Heart left ventricle (tissue), 16 donors: Measurements from ENCODE around the gene IRAG1. TPM values are rescaled to one million over a fixed set of nuclear protein-coding genes. Genes with fewer than 3 reads are reported as not detected.

Experiments used
- ATAC-seq, 4 donors: fragments of 200-7000 bp; cut with Tn5 transposase; one replicate each; pipeline ENCODE4 v1.9.1; 2020 to 2022; ENCODE audit warnings: moderate library complexity in 4 of 4, mild to moderate bottlenecking in 3 of 4, moderate number of reproducible peaks in 1 of 4
- DNase-seq, 5 donors: peaks; one replicate each; pipeline ENCODE4 v3.0.0-alpha.2; 2020
- H3K27ac ChIP-seq, 12 donors: fragments of 200-600 bp; sonication (generic) in 4 of 12; one replicate each; pipeline versions ENCODE4 v1.5.0 to v1.8.0; 2016 to 2022; ENCODE audit warnings: mild to moderate bottlenecking in 2 of 12
- H3K27me3 ChIP-seq, 9 donors: fragments of 200-600 bp; sonication (generic) in 2 of 9; one replicate each; pipeline versions ENCODE4 v1.5.1 to v1.8.0; 2016 to 2022; ENCODE audit warnings: mild to moderate bottlenecking in 3 of 9
- H3K36me3 ChIP-seq, 9 donors: fragments of 200-600 bp; sonication (generic) in 2 of 9; one replicate each; pipeline versions ENCODE4 v1.5.0 to v1.8.0; 2018 to 2022; ENCODE audit warnings: mild to moderate bottlenecking in 2 of 9
- H3K4me1 ChIP-seq, 12 donors: fragments of 200-600 bp; sonication (generic) in 4 of 12; one replicate each; pipeline versions ENCODE4 v1.5.0 to v1.8.0; 2016 to 2022; ENCODE audit warnings: mild to moderate bottlenecking in 3 of 12
- H3K4me3 ChIP-seq, 12 donors: fragments of 200-600 bp; sonication (generic) in 4 of 12; one replicate each; pipeline versions ENCODE4 v1.5.0 to v1.8.0; 2017 to 2022; ENCODE audit warnings: mild to moderate bottlenecking in 9 of 12, moderate library complexity in 4 of 12
- H3K9me3 ChIP-seq, 12 donors: fragments of 200-600 bp; sonication (generic) in 4 of 12; one replicate each; pipeline versions ENCODE4 v1.5.0 to v1.8.0; 2016 to 2022; ENCODE audit warnings: mild to moderate bottlenecking in 1 of 12
- CTCF ChIP-seq, 12 donors: fragments of 200-600 bp; sonication (generic) in 4 of 12; IDR thresholded peaks; one replicate each; pipeline versions ENCODE4 v1.5.0 to v1.8.0; 2018 to 2022; ENCODE audit warnings: antibody characterized with exemption in 12 of 12, mild to moderate bottlenecking in 5 of 12
- POLR2A ChIP-seq, 2 donors: fragments of 450-650 bp; IDR thresholded peaks; one replicate each; pipeline ENCODE4 v1.6.1; 2017; ENCODE audit warnings: antibody characterized with exemption in 2 of 2, mild to moderate bottlenecking in 2 of 2, moderate library complexity in 2 of 2
- WGBS, 4 donors: extraction: QIAGEN DNeasy Blood & Tissue Kit in 2 of 4; methylation state at CpG; one replicate each; pipeline versions ENCODE4 v1.1.5 to v1.1.7; 2013 to 2018; 5-methylcytosine and 5-hydroxymethylcytosine counted together
- intact Hi-C, 10 donors: fragments of 100-400 bp; cut with DNase I; formaldehyde crosslinking; loops; one replicate each; pipeline versions ENCODE4 v1.11.1 to v1.14.2; 2022
- polyA plus RNA-seq, 2 donors: library from polyadenylated mRNA; stranded (reverse); fragments of 200-250 nt; gene quantifications; one replicate each; pipeline ENCODE4 v1.2.3, GENCODE V29; 2013
- total RNA-seq, 9 donors: library from RNA; depleted of rRNA in 2 of 9; stranded (reverse); fragments of >200 nt in 2 of 9; fragmentation: NEBNext Ultra II Directional in 3 of 9; extraction: Animal tissue kit (Norgen Biotek cat#: 25700) in 3 of 9; gene quantifications; one replicate each; pipeline versions ENCODE4 v1.1.0 to v1.2.4, GENCODE V29; 2016 to 2023
- donor health status: ischemic (EF 13 %, LVEDD 7.1; RV severe dilation, severe dysfunction).
- donor health status: healthy with polysubstance abuse.
- donor health status: DM: no; HTN: yes; CAD: no.
- donor health status: DM: no; HTN: no; CAD: no.
- donor health status: ischemic (EF 25% LVEDD 6.9; RV normal size, moderate dysfunction).
- donor health status: ischemic (EF 25% LVEDD 5.7; RV mildly dilated, moderate dysfunction).
- donor health status: healthy.
- donor health status: DM: yes; HTN: yes; CAD: no.
- donor health status: ischemic (EF 35%, LVEDD 5.7; RV mildly dilated, moderate dysfunction).
- donor health status: nonischemic (EF 11% LVEDD 7.7; RV severe dilation, severe dysfunction).
- donor health status: DM: yes; HTN: yes; CAD: no.
- donor health status: PGD.
- donor health status: ischemic (EF 29% LVEDD 5.4; RV normal size, mild dysfunction).
- donor health status: nonischemic (EF 23%, LVEDD 6.1; RV moderate dilation, normal function).

IRAG1 gene
- total and polyA plus RNA-seq, 11 donors = 3.0 to 10.6 (median 6.0) TPM

DNA sequence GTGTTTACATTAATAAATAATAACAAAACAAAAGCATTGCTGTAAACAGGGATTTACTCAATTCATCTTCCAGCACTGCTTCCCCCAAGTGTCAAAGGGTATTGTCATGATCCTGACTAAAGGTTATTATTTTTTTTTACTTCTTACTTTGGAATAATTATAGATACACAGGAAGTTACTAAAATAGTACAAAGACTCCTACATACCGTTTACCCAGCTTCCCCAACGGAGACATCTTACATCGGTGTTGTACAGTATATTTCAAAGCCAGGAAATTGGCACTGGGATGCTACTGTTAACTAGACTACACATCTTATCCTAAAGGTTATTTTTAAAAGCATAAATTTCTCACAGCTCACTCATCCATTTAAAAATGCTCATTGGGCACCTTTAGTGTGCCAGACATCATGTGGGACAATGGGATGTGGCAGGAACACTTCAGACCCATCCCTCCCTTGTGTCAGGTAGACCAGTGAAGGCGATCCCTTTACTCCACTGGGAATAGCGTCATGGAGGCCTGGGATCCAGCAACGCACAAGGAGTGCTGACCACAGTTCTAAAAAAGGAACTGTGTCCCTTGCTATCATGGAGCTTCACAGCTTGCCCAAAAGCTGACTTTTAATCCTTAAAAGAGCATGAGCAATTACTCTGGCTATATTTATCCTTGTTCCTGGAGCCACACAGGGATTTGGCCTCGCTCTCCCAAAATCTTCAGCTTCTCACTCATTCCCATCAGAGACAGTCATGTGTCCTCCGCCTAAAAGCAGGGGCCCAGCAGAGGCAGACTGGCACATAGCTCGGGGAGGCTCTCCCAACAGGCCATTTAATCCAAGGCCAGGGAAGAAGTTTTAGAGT is 3.1 kb upstream of the IRAG1 start:
- WGBS, 4 donors = 63 to 70% (median 67%) methylated on average over 9 of the region's 9 CpGs
- peak; percentile 16 to 65 (median 48) for ATAC-seq
- Histone ChIP-seq H3K4me3 (no peak overlapping the region), H3K27ac (peak overlapping the region in 11 of 12 donors; percentile 16 to 85 (median 39)), H3K27me3 (no peaks in the 10 kb centered on the region), H3K36me3 (no peaks in the 10 kb centered on the region), H3K4me1 (peaks cover 0 to 35% (median 6%) of the 10 kb centered on the region in 12 donors), H3K9me3 (no peaks in the 10 kb centered on the region)
- TF ChIP-seq CTCF (IDR thresholded peaks at IDR 0.05) (no peak), POLR2A (IDR thresholded peaks at IDR 0.05) (no peak)
- peak in 4 of 5 donors; percentile 25 to 44 (median 33) for DNase-seq
- intact Hi-C loops = loop anchor here in 1 of 10 donors (5.0 kb wide), 1 partner anchor 39 kb away; no protein-coding TSS in a partner anchor

DNA sequence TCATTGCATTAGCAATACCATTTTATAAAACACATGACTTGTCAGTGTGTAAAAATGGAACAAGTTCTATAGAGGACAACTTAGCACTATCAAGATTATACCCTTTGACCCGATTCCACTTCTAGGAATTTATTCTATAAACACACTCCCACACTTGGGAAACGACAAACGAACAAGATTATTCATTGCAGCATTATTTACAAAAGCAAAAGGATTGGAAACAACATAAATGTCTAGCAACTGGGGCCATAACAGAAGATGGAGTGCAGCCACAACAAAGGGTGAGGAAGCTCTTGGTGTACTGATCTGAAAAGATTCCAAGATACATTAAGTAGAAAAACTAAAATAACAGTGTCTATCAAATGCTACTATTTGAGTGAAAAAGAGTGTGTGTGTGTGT is 2.3 kb upstream of the IRAG1 start:
- Histone ChIP-seq H3K27me3 (no peaks in the 10 kb centered on the region), H3K27ac (peak overlapping the region in 5 of 12 donors; percentile 25 to 85 (median 80)), H3K9me3 (no peaks in the 10 kb centered on the region), H3K4me3 (no peak overlapping the region), H3K4me1 (peaks cover 0 to 35% (median 6%) of the 10 kb centered on the region in 12 donors), H3K36me3 (no peaks in the 10 kb centered on the region)
- intact Hi-C loops = loop anchor here in 1 of 10 donors (5.0 kb wide), 1 partner anchor 39 kb away; no protein-coding TSS in a partner anchor
- ATAC-seq (no peak), DNase-seq (no peak)
- 42 to 55% (median 48%) methylated on average over 3 of the region's 3 CpGs for WGBS, 4 donors
- TF ChIP-seq CTCF (IDR thresholded peaks at IDR 0.05) (no peak), POLR2A (IDR thresholded peaks at IDR 0.05) (no peak)

DNA sequence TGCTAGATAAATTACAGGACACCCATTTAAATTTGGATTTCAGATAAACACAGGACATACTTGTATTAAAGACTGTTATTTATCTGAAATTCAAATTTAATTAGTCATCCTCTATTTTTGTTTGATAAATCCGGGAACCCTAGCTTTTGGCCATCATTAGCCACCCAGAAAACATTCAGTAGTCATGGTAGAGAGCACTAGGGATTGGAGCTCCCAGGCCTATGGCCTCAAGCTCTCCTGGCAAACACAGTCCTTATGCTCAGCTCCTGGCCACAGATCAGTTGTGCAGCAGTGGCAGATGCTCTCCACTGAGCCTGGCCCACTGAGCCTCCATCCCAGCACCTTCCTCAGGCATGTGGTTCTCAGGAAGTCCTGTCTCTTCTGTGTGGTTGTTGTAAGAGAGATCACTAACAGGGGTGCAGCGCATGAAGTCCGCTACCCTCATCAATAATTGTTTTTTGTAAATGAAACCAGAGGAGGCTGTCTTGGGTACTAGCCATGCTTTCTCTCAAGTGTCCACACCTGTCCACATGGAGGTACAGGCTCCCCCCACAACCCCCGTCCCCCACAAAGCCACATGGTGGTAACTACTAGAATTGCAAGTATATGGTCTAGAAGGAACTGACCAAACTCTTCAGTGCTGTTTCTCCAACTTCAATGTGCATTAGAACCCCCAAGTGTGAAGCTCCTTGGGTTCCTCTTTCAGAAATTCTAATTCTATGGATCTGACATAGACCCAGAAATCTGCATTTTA is 1.1 kb upstream of the IRAG1 start:
- Histone ChIP-seq H3K27me3 (no peaks in the 10 kb centered on the region), H3K9me3 (no peaks in the 10 kb centered on the region), H3K36me3 (no peaks in the 10 kb centered on the region), H3K4me1 (peaks cover 0 to 35% (median 6%) of the 10 kb centered on the region in 12 donors), H3K27ac (peak overlapping the region in 6 of 12 donors; percentile 20 to 89 (median 79)), H3K4me3 (no peak overlapping the region)
- no peak for DNase-seq
- TF ChIP-seq POLR2A (IDR thresholded peaks at IDR 0.05) = no peak
- TF ChIP-seq CTCF (IDR thresholded peaks at IDR 0.05) = no peak
- intact Hi-C loops = loop anchor here in 1 of 10 donors (5.0 kb wide), 1 partner anchor 37 kb away; no protein-coding TSS in a partner anchor
- WGBS, 4 donors = 86 to 88% (median 88%) methylated on average over 4 of the region's 4 CpGs
- ATAC-seq = no peak
